Osteoblast (primary cell): ENCODE results near the gene HNRNPUL2. TPM values are rescaled to one million over a fixed set of nuclear protein-coding genes. Genes with fewer than 3 reads are reported as not detected.

Experiments used
- DNase-seq: peaks from one replicate; pipeline ENCODE4 v3.0.0; 2011; ENCODE audit warnings: low spot score, mixed read lengths; ENCODE audit not compliant: insufficient read length; ENCODE audit errors: missing footprints
- H2AFZ ChIP-seq: 2 replicates; pipeline ENCODE4 v1.6.0; 2011; ENCODE audit warnings: mild to moderate bottlenecking, low read length
- H3K27ac ChIP-seq: 2 replicates; pipeline ENCODE4 v1.5.1; 2011; ENCODE audit warnings: mild to moderate bottlenecking, low read depth, low read length, moderate library complexity
- H3K27me3 ChIP-seq: 2 replicates; pipeline ENCODE4 v1.6.0; 2012; ENCODE audit warnings: mild to moderate bottlenecking, control low read depth, inconsistent platforms, low read length, moderate library complexity; ENCODE audit not compliant: insufficient read depth
- H3K36me3 ChIP-seq: 2 replicates; pipeline ENCODE4 v1.5.1; 2011; ENCODE audit warnings: mild to moderate bottlenecking, low read length, control low read depth, moderate library complexity; ENCODE audit not compliant: insufficient read depth
- H3K4me1 ChIP-seq: 2 replicates; pipeline ENCODE4 v1.5.1; 2011; ENCODE audit warnings: mild to moderate bottlenecking, low read length, control low read depth, moderate library complexity; ENCODE audit not compliant: insufficient read depth
- H3K4me2 ChIP-seq: 2 replicates; pipeline ENCODE4 v1.6.0; 2011; ENCODE audit warnings: mild to moderate bottlenecking, low read length; ENCODE audit not compliant: insufficient read depth
- H3K4me3 ChIP-seq: fragments of 200-600 bp; sonication (generic); 3 replicates; pipeline ENCODE4 v1.5.1; 2012; ENCODE audit warnings: mild to moderate bottlenecking, low read length, inconsistent platforms; ENCODE audit not compliant: insufficient read depth
- H3K79me2 ChIP-seq: 2 replicates; pipeline ENCODE4 v1.6.0; 2012; ENCODE audit warnings: mild to moderate bottlenecking, low read length, control low read depth, inconsistent platforms; ENCODE audit not compliant: insufficient read depth
- H3K9me3 ChIP-seq: 2 replicates; pipeline ENCODE4 v1.5.1; 2011; ENCODE audit warnings: low read depth, low read length, control low read depth
- H4K20me1 ChIP-seq: 2 replicates; pipeline ENCODE4 v1.6.0; 2012; ENCODE audit warnings: mild to moderate bottlenecking, low read length, control low read depth; ENCODE audit not compliant: insufficient read depth
- CTCF ChIP-seq: IDR thresholded peaks from 2 replicates; pipeline ENCODE4 v1.5.1; 2011; ENCODE audit warnings: mild to moderate bottlenecking, low read depth, low read length, moderate library complexity; ENCODE audit errors: extremely low read depth
- total RNA-seq: library from RNA; depleted of rRNA; stranded (reverse); fragments of >200 nt; gene quantifications from 2 replicates; pipeline ENCODE4 v1.2.3, GENCODE V29; 2012

The HNRNPUL2 gene
- total RNA-seq, result 13.0 and 18.8 TPM in 2 replicates

GRCh38 chr11:62727165-62727871 lies at the start of gene HNRNPUL2:
TSS of gene HNRNPUL2 (minus strand) at chr11:62727457. CDS start at chr11:62727156, 301 bp downstream.
- peaks cover 22% of the 10 kb centered on the region for H3K36me3 ChIP-seq
- no peak for TF ChIP-seq CTCF
- H3K27ac ChIP-seq, result peak within 1 kb of the TSS; percentile 87
- peak; percentile 99 for DNase-seq
- H3K4me1 ChIP-seq, result peaks cover 19% of the 10 kb centered on the region
- peaks cover 77% of the 10 kb centered on the region for H3K79me2 ChIP-seq
- H3K4me3 ChIP-seq, result peak within 1 kb of the TSS; percentile 98
- no peaks in the 10 kb centered on the region for H3K9me3 ChIP-seq
- H4K20me1 ChIP-seq, result peaks cover 33% of the 10 kb centered on the region
- H3K4me2 ChIP-seq, result peak within 1 kb of the TSS; percentile 87
- H2AFZ ChIP-seq, result peak within 1 kb of the TSS; percentile 97
- no peaks in the 10 kb centered on the region for H3K27me3 ChIP-seq

- Histone ChIP-seq H3K79me2 (peaks cover 19% of the 10 kb centered on the region), H4K20me1 (no peaks in the 10 kb centered on the region), H2AFZ (no peak overlapping the region), H3K4me1 (peaks cover 9% of the 10 kb centered on the region), H3K36me3 (peaks cover 7% of the 10 kb centered on the region), H3K9me3 (no peaks in the 10 kb centered on the region), H3K27ac (no peak overlapping the region), H3K27me3 (no peaks in the 10 kb centered on the region), H3K4me3 (no peak overlapping the region), H3K4me2 (no peak overlapping the region)
- TF ChIP-seq CTCF, result no peak
- no peak for DNase-seq
Observed at GRCh38 chr11:62775646-62776045, 48.4 kb upstream of the HNRNPUL2 start.

- Histone ChIP-seq H3K27ac (no peak overlapping the region), H4K20me1 (no peaks in the 10 kb centered on the region), H3K36me3 (peaks cover 7% of the 10 kb centered on the region), H3K4me2 (no peak overlapping the region), H3K9me3 (no peaks in the 10 kb centered on the region), H3K27me3 (no peaks in the 10 kb centered on the region), H2AFZ (no peak overlapping the region), H3K4me1 (peaks cover 18% of the 10 kb centered on the region), H3K79me2 (peaks cover 19% of the 10 kb centered on the region), H3K4me3 (no peak overlapping the region)
- peak; percentile 49 for DNase-seq
- TF ChIP-seq CTCF, result no peak
Observed at GRCh38 chr11:62774407-62774806, 47.1 kb upstream of the HNRNPUL2 start.

- Histone ChIP-seq H2AFZ (peak within 1 kb of the TSS; percentile 95), H4K20me1 (no peaks in the 10 kb centered on the region), H3K4me2 (peak within 1 kb of the TSS; percentile 87), H3K4me1 (peaks cover 18% of the 10 kb centered on the region), H3K9me3 (no peaks in the 10 kb centered on the region), H3K27ac (peak within 1 kb of the TSS; percentile 90), H3K36me3 (peaks cover 23% of the 10 kb centered on the region), H3K4me3 (peak within 1 kb of the TSS; percentile 84), H3K79me2 (peaks cover 19% of the 10 kb centered on the region), H3K27me3 (no peaks in the 10 kb centered on the region)
- peak; percentile 98 for DNase-seq
- TF ChIP-seq CTCF, result no peak
Observed at GRCh38 chr11:62771144-62772021, 44.1 kb upstream of the HNRNPUL2 start, which contains the start of gene TAF6L. TSS of gene TAF6L (plus strand) at chr11:62771396. CDS start at chr11:62775784, 4,388 bp downstream.
